Activated B cell treated with CpG ODN at 0.5 μM for 24 hours (primary cell): Measurements from ENCODE around the gene UBA52. TPM values are rescaled to one million over a fixed set of nuclear protein-coding genes. Genes with fewer than 3 reads are reported as not detected.
A peak's percentile ranks its signal among the peaks of the same experiment; 100 is the strongest.
"Not testable (repeated sequence)": the region's sequence is repeated elsewhere in the genome, so short reads cannot be mapped to it uniquely, and the experiment has no call there.

Source experiments
- ATAC-seq: fragments of 200-7000 bp; cut with Tn5 transposase; one replicate; pipeline ENCODE4 v1.10.0; 2021; ENCODE audit warnings: low read depth, mild to moderate bottlenecking, moderate library complexity
- CTCF ChIA-PET: fragments of 350-600 bp; sonication (Branson Sonifier 250); formaldehyde crosslinking; loops from one replicate; lab custom pipeline; 2021; ENCODE audit warnings: antibody characterized with exemption; lab: Charles Lee
- POLR2A ChIA-PET: fragments of 350-600 bp; sonication (Branson Sonifier 250); formaldehyde crosslinking; loops from one replicate; lab custom pipeline; 2021; ENCODE audit warnings: antibody characterized with exemption; lab: Charles Lee
- DNase-seq: peaks from one replicate; pipeline ENCODE4 v3.0.0; 2022
- H3K27ac Mint-ChIP-seq: one replicate; pipeline ENCODE4 v1.8.0; 2020; ENCODE audit warnings: mixed read lengths
- H3K27me3 Mint-ChIP-seq: one replicate; pipeline ENCODE4 v1.8.0; 2021; ENCODE audit warnings: mixed read lengths
- H3K36me3 Mint-ChIP-seq: one replicate; pipeline ENCODE4 v1.8.0; 2021; ENCODE audit warnings: low read depth, mixed read lengths
- H3K4me1 Mint-ChIP-seq: one replicate; pipeline ENCODE4 v1.8.0; 2021; ENCODE audit warnings: mixed read lengths
- H3K4me3 Mint-ChIP-seq: one replicate; pipeline ENCODE4 v1.8.0; 2020; ENCODE audit warnings: mild to moderate bottlenecking, mixed read lengths
- H3K9me3 Mint-ChIP-seq: one replicate; pipeline ENCODE4 v1.8.0; 2020; ENCODE audit warnings: mixed read lengths
- intact Hi-C: fragments of 100-400 bp; cut with micrococcal nuclease; formaldehyde crosslinking; loops from one replicate; pipeline ENCODE4 v1.15.1; 2024
- total RNA-seq: library from RNA; stranded (reverse); gene quantifications from 2 replicates; pipeline ENCODE4 v1.2.3, GENCODE V29; 2022
- TF ChIP-seq, protein P1 (sequence below): fragments of 200-600 bp; IDR thresholded peaks from one replicate; pipeline ENCODE4 v1.8.0; 2022; ENCODE audit warnings: antibody characterized with exemption, mild to moderate bottlenecking

The UBA52 gene
- total RNA-seq = 1,962 and 2,164 TPM in 2 replicates

DNA sequence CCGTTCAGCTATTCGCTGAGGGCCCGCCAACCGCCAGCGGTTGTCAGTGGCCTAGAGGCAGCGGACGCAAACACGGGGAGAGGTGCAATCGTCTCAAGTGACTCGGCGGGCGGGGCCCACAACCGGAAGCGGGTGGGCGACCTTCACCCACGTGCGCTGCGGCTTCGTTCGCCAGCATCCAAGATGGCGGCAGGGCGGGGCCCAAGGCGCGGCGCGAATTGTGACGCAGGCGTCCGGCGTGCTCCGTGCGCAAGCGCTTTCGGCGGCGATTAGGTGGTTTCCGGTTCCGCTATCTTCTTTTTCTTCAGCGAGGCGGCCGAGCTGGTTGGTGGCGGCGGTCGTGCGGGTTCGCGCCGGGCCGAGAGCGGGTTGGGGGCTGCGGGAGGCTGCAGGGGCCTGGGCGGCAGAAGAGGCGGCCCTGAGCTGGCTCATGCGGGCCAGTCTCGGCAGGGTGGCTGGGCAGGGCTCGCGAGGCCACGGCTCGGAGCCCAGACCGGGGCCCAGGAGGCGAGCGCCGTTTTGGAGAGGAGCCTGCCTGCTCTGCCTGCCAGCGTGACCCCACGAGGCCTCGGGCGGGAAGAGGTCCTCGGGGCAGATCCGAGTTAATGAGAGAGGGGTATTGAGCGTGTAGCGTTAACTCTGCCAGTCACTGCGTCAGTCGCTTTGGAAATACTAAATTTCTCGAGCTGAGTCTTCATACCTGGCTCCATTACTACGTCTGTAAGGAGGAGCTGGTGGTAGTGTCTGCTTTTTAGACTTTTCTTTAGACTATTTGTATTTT, at the start of gene UBA52:
TSS of gene UBA52 (plus strand) at position 294 of the 781 bp plus-strand sequence. CDS start 1,444 bp downstream, outside the sequence.
- CTCF ChIA-PET = interaction anchor here (1.0 to 2.4 kb wide), 9 partner anchors 14 to 275 kb away, joined by 3 to 17 read pairs (median 4); partner anchors contain the start of genes ELL, KXD1 and REX1BD
- Mint-ChIP-seq H3K36me3 (peaks cover 77% of the 10 kb centered on the region), H3K4me3 (peak within 1 kb of the TSS; percentile 94), H3K27me3 (no peaks in the 10 kb centered on the region), H3K4me1 (peaks cover 30% of the 10 kb centered on the region), H3K27ac (peak within 1 kb of the TSS; percentile 93), H3K9me3 (no peaks in the 10 kb centered on the region)
- ATAC-seq (peak; percentile 93), DNase-seq (peak; percentile 100)
- intact Hi-C loops = loop anchor here (1.0 kb wide), 6 partner anchors 14 to 348 kb away; partner anchors contain the start of genes COPE, DDX49, ELL and FKBP8
- POLR2A ChIA-PET = interaction anchor here (0.5 to 4.4 kb wide), 23 partner anchors 8 to 620 kb away, joined by 3 to 88 read pairs (median 6); partner anchors contain the start of genes COPE, DDX49, ELL and KXD1
- TF ChIP-seq, protein P1, sequence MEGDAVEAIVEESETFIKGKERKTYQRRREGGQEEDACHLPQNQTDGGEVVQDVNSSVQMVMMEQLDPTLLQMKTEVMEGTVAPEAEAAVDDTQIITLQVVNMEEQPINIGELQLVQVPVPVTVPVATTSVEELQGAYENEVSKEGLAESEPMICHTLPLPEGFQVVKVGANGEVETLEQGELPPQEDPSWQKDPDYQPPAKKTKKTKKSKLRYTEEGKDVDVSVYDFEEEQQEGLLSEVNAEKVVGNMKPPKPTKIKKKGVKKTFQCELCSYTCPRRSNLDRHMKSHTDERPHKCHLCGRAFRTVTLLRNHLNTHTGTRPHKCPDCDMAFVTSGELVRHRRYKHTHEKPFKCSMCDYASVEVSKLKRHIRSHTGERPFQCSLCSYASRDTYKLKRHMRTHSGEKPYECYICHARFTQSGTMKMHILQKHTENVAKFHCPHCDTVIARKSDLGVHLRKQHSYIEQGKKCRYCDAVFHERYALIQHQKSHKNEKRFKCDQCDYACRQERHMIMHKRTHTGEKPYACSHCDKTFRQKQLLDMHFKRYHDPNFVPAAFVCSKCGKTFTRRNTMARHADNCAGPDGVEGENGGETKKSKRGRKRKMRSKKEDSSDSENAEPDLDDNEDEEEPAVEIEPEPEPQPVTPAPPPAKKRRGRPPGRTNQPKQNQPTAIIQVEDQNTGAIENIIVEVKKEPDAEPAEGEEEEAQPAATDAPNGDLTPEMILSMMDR = no peak

GRCh38 chr19:18522124-18522861, 49.4 kb upstream of the UBA52 start:
- Mint-ChIP-seq H3K9me3 (no peaks in the 10 kb centered on the region), H3K27ac (peak overlapping the region; percentile 96), H3K4me1 (peaks cover 24% of the 10 kb centered on the region), H3K4me3 (peak overlapping the region; percentile 98), H3K36me3 (peaks cover 11% of the 10 kb centered on the region), H3K27me3 (no peaks in the 10 kb centered on the region)
- ATAC-seq (peak; percentile 89), DNase-seq (peak; percentile 100)
- CTCF ChIA-PET = interaction anchor here (0.6 to 3.0 kb wide), 6 partner anchors 22 to 1011 kb away, joined by 3 to 14 read pairs (median 8); partner anchors contain the start of genes FKBP8, REX1BD and UBA52
- TF ChIP-seq, protein P1 = no peak
- intact Hi-C loops = loop anchor here (1.0 to 5.0 kb wide), 14 partner anchors 21 to 670 kb away; partner anchors contain the start of genes BORCS8, COPE, CRTC1 and DDX49
- POLR2A ChIA-PET = interaction anchor here (0.6 to 5.1 kb wide), 16 partner anchors 16 to 1009 kb away, joined by 3 to 77 read pairs (median 4); partner anchors contain the start of genes CCDC124, COPE, FKBP8 and JUND

DNA sequence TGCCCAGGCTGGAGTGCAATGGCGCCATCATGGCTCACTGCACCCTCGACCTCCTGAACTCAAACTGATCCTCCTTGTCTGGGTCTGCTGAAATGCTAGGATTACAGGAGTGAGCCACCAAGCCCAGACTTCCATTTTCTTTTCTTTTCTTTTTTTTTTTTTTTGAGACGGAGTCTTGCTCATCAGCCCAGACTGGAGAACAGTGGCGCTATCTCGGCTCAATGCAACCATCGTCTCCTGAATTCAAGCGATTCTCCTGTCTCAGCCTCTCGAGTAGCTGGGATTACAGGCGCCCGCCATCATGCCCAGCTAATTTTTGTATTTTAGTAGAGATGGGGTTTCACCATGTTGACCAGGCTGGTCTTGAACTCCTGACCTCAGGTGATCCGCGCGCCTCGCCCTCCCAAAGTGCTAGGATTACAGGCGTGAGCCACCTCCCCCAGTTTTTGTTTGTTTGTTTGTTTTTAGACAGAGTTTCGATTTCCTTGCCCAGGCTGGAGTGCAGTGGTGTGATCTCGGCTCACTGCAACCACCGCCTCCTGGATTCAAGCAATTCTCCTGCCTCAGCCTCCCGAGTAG, 48.7 kb upstream of the UBA52 start:
- POLR2A ChIA-PET = interaction anchor here (0.6 to 5.1 kb wide), 12 partner anchors 16 to 1010 kb away, joined by 3 to 77 read pairs (median 5); partner anchors contain the start of genes CCDC124, COPE, JUND and KXD1
- not testable (repeated sequence) for DNase-seq
- intact Hi-C loops = loop anchor here (1.0 to 5.0 kb wide), 14 partner anchors 20 to 669 kb away; partner anchors contain the start of genes BORCS8, COPE, CRTC1 and DDX49

GRCh38 chr19:18523841-18524240, 47.8 kb upstream of the UBA52 start:
- Mint-ChIP-seq H3K27me3 (no peaks in the 10 kb centered on the region), H3K36me3 (peaks cover 11% of the 10 kb centered on the region), H3K4me3 (no peak overlapping the region), H3K27ac (no peak overlapping the region), H3K9me3 (no peaks in the 10 kb centered on the region), H3K4me1 (peaks cover 18% of the 10 kb centered on the region)
- POLR2A ChIA-PET = interaction anchor here (0.5 to 5.1 kb wide), 4 partner anchors 19 to 400 kb away, joined by 3 to 77 read pairs (median 8); partner anchors contain the start of gene KXD1
- intact Hi-C loops = loop anchor here (2.0 to 5.0 kb wide), 5 partner anchors 178 to 668 kb away; partner anchors contain the start of genes BORCS8, IFI30, JUND and MPV17L2
- CTCF ChIA-PET = interaction anchor here (0.8 kb wide), 1 partner anchor 323 kb away, joined by 3 read pairs; no protein-coding TSS in a partner anchor
- DNase-seq = no peak
- TF ChIP-seq, protein P1 = no peak
- no peak for ATAC-seq

More for the DNA sequence above, 48.7 kb upstream of the UBA52 start:
- H3K9me3 Mint-ChIP-seq, H3K27me3 Mint-ChIP-seq, ATAC-seq: not testable (repeated sequence)
- peak overlapping the region; percentile 96 for H3K27ac Mint-ChIP-seq
- peaks cover 11% of the 10 kb centered on the region for H3K36me3 Mint-ChIP-seq
- peaks cover 23% of the 10 kb centered on the region for H3K4me1 Mint-ChIP-seq
- CTCF ChIA-PET = interaction anchor here (0.6 to 0.8 kb wide), 2 partner anchors 324 to 1012 kb away, joined by 3 read pairs; no protein-coding TSS in a partner anchor
- peak overlapping the region; percentile 98 for H3K4me3 Mint-ChIP-seq
